ENCODE measurements around the gene NOTCH4. TPM values are rescaled to one million over a fixed set of nuclear protein-coding genes. Genes with fewer than 3 reads are reported as not detected.

Gene NOTCH4
- total and polyA plus RNA-seq, 9 of the 15 experiments (the other 6 are each of a cell fraction or from before 2014, with no cell fraction given), result 0.24 to 4.3 (median 1.7) TPM

DNA sequence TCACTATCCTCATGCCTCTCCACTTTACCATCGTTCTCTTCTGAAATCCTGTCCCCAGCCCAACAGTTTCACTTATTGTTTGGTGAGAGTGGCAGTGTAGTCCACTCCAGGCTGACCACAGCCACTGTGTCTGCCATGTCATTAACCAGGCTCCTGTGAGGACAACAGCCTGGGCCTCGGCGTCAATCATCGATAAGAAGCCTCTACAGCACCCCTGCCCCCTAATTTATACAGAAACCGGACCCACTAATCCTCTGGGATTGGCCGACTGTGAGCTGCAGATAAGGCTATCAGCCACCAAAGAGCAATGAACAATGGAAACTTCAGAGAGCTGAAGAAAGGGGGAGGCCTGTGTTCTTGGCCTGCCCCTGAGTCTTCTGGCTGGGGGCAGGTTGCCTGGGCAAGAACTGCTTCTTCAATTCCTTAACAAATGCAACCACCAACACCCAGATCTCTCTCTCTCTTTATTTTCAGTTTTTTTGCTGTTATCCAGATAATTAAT lies 56.1 kb downstream of the NOTCH4 start:
- H3K27ac ChIP-seq (ENCODE audit: extremely low read depth, low read depth, low read length), result peak overlapping the region; percentile 83
- H2AFZ ChIP-seq (ENCODE audit: low read depth, low read length), result no peak overlapping the region
- in situ Hi-C loops (cut with MboI), result no loop called here
- WGBS (ENCODE audit: insufficient coverage, low coverage, missing lambda C conversion rate), result 0% methylated on average over 6 of the region's 6 CpGs
- ChIA-PET CTCF (ENCODE audit: low intra/inter-chr PET ratio) (no interaction called here), POLR2A (interaction anchor here (0.8 to 2.2 kb wide), 8 partner anchors 9 to 74 kb away, joined by 3 to 25 read pairs (median 4); partner anchors contain the start of genes AGPAT1 and FKBPL)
- H3K4me1 ChIP-seq (replicated peaks in 1 of 2; ENCODE audit: control insufficient read depth in 2 of 2, insufficient read depth in 2 of 2, low read length in 2 of 2), result peaks cover 46 to 51% of the 10 kb centered on the region in 2 experiments
- H4K20me1 ChIP-seq (replicated peaks; ENCODE audit: control insufficient read depth, insufficient read depth, low read length), result no peaks in the 10 kb centered on the region
- H3K9me1 ChIP-seq (ENCODE audit: control insufficient read depth, insufficient read depth, low read length), result no peaks in the 10 kb centered on the region
- H3K36me3 ChIP-seq (ENCODE audit: control insufficient read depth, insufficient read depth, low read length), result peaks cover 76% of the 10 kb centered on the region
- peak; percentile 86 for ATAC-seq
- H3K4me2 ChIP-seq (ENCODE audit: insufficient read depth, low read length), result peak overlapping the region; percentile 65
- peaks cover 7% of the 10 kb centered on the region for H3K79me2 ChIP-seq (ENCODE audit: control insufficient read depth, insufficient read depth, low read length)
- no peak overlapping the region for H3K4me3 ChIP-seq
- FAIRE-seq, result peak; percentile 97
- intact Hi-C loops (cut with micrococcal nuclease), result loop anchor here (2.0 to 5.0 kb wide), 2 partner anchors 27 to 51 kb away; no protein-coding TSS in a partner anchor
- peak overlapping the region; percentile 53 to 88 for H3K9ac ChIP-seq (ENCODE audit: insufficient read depth in 1 of 2, low read depth in 2 of 2, low read length in 2 of 2)
- TSS peak; percentile 35 for BruUV-seq (replicated peaks)
- DNase-seq (ENCODE audit: extremely low read depth in 1 of 4, low spot score in 3 of 4), result peak; percentile 82 to 97 (median 90)
- H3K27me3 ChIP-seq (ENCODE audit: control insufficient read depth in 2 of 2, insufficient read depth in 2 of 2, low read length in 2 of 2), result no peaks in the 10 kb centered on the region
- no peaks in the 10 kb centered on the region for H3K9me3 ChIP-seq (replicated peaks; ENCODE audit: control insufficient read depth, insufficient read depth, low read depth, low read length)
- no peak for TF ChIP-seq MCM5 (IDR thresholded peaks at IDR 0.05; ENCODE audit: low read depth)
- TF ChIP-seq TSC22D4 (tag; IDR thresholded peaks at IDR 0.05), result no peak
- no peak for TF ChIP-seq FOXJ2 (tag; IDR thresholded peaks at IDR 0.05)
- TF ChIP-seq ZNF24 (IDR thresholded peaks at IDR 0.05), result 0 out of 2 replicates have a peak, but pooled peaks have one; percentile 10
- peak in 1 of 2 experiments; percentile 52; a peak in 1 of 4 replicates for TF ChIP-seq TEAD1 (CRISPR knock-in tag; IDR thresholded peaks at IDR 0.05)
- no peak; the same call in 1 of the 2 replicates for TF ChIP-seq MEF2A (IDR thresholded peaks at IDR 0.05; ENCODE audit: control insufficient read depth, low read depth, low read length)
- TF ChIP-seq, protein P1, sequence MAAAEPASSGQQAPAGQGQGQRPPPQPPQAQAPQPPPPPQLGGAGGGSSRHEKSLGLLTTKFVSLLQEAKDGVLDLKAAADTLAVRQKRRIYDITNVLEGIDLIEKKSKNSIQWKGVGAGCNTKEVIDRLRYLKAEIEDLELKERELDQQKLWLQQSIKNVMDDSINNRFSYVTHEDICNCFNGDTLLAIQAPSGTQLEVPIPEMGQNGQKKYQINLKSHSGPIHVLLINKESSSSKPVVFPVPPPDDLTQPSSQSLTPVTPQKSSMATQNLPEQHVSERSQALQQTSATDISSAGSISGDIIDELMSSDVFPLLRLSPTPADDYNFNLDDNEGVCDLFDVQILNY (CRISPR knock-in tag; IDR thresholded peaks at IDR 0.05), result no peak
- no peak for TF ChIP-seq USF2 (CRISPR knock-in tag; IDR thresholded peaks at IDR 0.05)
- no peak for TF ChIP-seq GTF2A2 (tag; IDR thresholded peaks at IDR 0.05)
- no peak for TF ChIP-seq MIER1 (IDR thresholded peaks at IDR 0.05; ENCODE audit: low read depth)
- TF ChIP-seq ELF2 (CRISPR knock-in tag; IDR thresholded peaks at IDR 0.05), result no peak
- TF ChIP-seq C11orf30 (IDR thresholded peaks at IDR 0.05; ENCODE audit: low read depth), result no peak; the same call in 1 of the 2 replicates
- TF ChIP-seq ELF4 (CRISPR knock-in tag; IDR thresholded peaks at IDR 0.05), result peak; percentile 94
- TF ChIP-seq EP300 (IDR thresholded peaks at IDR 0.05; ENCODE audit: low read length), result peak; percentile 95
- no peak for TF ChIP-seq SRSF9 (IDR thresholded peaks at IDR 0.05; ENCODE audit: borderline replicate concordance, low read depth, low read length)
- peak; percentile 83 for TF ChIP-seq CREM (IDR thresholded peaks at IDR 0.05; ENCODE audit: low read depth)
- no peak for TF ChIP-seq HNRNPK (IDR thresholded peaks at IDR 0.05; ENCODE audit: low read depth, low read length, poor library complexity, severe bottlenecking)
- no peak; the same call in 1 of the 2 replicates for TF ChIP-seq ERF (CRISPR knock-in tag; IDR thresholded peaks at IDR 0.05)
- TF ChIP-seq SMC3 (conservative IDR thresholded peaks at IDR 0.05; ENCODE audit: insufficient read depth, low read depth, low read length), result no peak
- peak; percentile 81 for TF ChIP-seq SMAD1 (IDR thresholded peaks at IDR 0.05; ENCODE audit: low read depth, low read length, partially characterized antibody)
- no peak; the same call in 1 of the 2 replicates for TF ChIP-seq ZNF23 (CRISPR knock-in tag; IDR thresholded peaks at IDR 0.05)
- TF ChIP-seq SREBF2 (CRISPR knock-in tag; IDR thresholded peaks at IDR 0.05), result no peak
- peak; percentile 86 for TF ChIP-seq EHMT2 (IDR thresholded peaks at IDR 0.05)

All from K562 (cell line).